HAP-1 (cell line): Measurements from ENCODE around the gene PRKAG2.

Source experiments
- DNase-seq, 2 experiments: peaks; one replicate each; pipeline ENCODE4 v3.0.0-alpha.2; 2016 to 2020; ENCODE audit warnings: low spot score in 2 of 2
- H3K27me3 ChIP-seq: fragments of 250-450 bp; sonication (Bioruptor Pico); 2 replicates; pipeline ENCODE4 v1.5.1; 2020; ENCODE audit warnings: low read depth, mild to moderate bottlenecking, moderate library complexity
- H3K36me3 ChIP-seq: fragments of 250-450 bp; sonication (Bioruptor Pico); replicated peaks from 2 replicates; pipeline ENCODE4 v1.5.1; 2020; ENCODE audit warnings: mild to moderate bottlenecking
- H3K4me1 ChIP-seq: fragments of 250-450 bp; sonication (Bioruptor Pico); 2 replicates; pipeline ENCODE4 v1.5.1; 2020; ENCODE audit warnings: mild to moderate bottlenecking
- H3K4me3 ChIP-seq: fragments of 250-450 bp; sonication (Bioruptor Pico); 2 replicates; pipeline ENCODE4 v1.5.1; 2020; ENCODE audit warnings: mild to moderate bottlenecking, moderate library complexity
- H3K9me3 ChIP-seq: fragments of 250-450 bp; sonication (Bioruptor Pico); 2 replicates; pipeline ENCODE4 v1.5.1; 2020; ENCODE audit warnings: mild to moderate bottlenecking, moderate library complexity
- in situ Hi-C: fragments of 300-500 bp; cut with MboI; formaldehyde crosslinking; loops from 3 replicates; pipeline ENCODE4 v1.14.3; 2020; ENCODE audit warnings: low sequenced_read_pairs, inconsistent platforms, mixed read lengths

The PRKAG2 gene

DNA sequence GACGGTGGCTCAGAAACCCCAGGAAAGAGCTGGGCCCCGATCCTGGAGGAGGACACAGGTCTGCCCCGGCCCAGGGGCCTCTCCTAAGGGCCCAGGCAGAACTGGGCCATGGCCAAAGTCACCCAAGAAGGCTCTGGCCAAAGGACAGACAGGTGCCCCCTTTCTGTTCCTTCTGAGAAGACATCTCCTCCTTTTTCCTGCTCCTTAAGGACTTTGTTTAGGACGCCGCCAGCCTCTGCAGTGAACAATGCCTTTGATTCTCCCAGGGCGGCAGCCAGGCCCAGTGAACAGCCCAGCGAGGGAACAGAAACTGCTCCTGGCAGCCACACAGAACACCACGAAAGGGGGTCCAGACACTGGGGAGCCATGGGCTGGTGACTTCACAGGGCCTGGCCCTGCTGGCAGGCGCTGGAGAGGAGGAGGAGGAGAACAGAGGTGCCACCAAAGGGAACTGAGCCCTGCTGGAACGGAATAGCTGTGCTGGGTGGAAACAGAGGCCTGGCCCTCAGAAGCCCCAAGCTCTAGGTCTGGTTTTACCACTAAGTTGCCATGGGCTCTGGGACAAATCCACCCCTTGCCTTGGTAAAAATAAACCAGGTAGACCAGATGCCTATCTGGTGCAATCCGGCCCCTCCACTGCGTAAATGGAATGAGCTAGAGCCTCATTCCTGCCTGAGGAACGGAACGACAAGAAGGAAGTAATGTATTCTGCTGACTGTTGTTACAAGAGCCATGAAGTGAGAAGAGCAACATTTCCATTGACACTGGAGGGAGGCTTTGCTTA, 193.9 kb downstream of the PRKAG2 start:
- Histone ChIP-seq H3K9me3 (no peaks in the 10 kb centered on the region), H3K4me1 (no peaks in the 10 kb centered on the region), H3K27me3 (no peaks in the 10 kb centered on the region), H3K4me3 (no peak overlapping the region), H3K36me3 (no peaks in the 10 kb centered on the region)
- in situ Hi-C loops: no loop called here
- DNase-seq: no peak

DNA sequence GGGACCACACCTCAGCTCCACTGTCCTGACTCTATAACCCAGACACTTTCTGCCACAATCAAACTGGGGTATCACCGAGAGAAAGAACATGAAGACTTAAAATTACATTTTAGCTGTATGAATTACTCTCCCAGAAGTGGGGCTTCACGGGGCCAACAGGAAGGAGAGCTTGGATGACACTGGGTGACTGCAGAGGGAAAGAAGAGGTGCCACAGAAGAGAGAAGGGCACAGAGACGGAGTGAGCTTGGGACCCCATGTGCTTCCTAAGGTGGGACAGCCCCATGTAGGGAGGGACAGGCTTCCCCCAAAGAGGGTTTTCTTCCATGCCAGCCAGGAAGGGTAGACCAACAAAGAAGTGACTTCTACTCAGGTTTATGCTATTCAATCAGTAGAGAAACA, 195.2 kb downstream of the PRKAG2 start:
- DNase-seq: no peak
- no peaks in the 10 kb centered on the region for H3K36me3 ChIP-seq
- no peaks in the 10 kb centered on the region for H3K9me3 ChIP-seq
- in situ Hi-C loops: no loop called here
- H3K27me3 ChIP-seq: no peaks in the 10 kb centered on the region
- H3K4me3 ChIP-seq: no peak overlapping the region
- H3K4me1 ChIP-seq: no peaks in the 10 kb centered on the region

DNA sequence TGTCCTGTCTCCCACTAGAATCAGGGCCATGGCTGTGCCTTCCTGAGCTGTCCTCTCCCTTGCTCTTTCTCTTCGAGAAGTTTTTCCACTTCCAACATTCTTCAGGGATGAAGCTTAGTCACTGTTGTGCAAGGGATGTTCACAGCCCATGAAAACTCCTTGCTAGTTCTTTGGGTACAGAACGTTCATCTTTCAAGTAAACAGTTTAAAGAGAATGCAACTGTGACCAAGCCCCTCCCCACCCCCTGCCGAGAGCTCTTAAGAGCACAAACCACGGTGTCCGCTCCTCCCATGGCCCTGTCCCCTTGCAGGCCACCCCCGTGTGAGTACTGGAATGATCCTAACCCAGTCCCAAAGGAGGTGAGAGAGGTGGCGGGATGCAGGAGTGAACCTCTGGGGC, 196.1 kb downstream of the PRKAG2 start:
- Histone ChIP-seq H3K4me1 (no peaks in the 10 kb centered on the region), H3K27me3 (no peaks in the 10 kb centered on the region), H3K9me3 (no peaks in the 10 kb centered on the region), H3K36me3 (no peaks in the 10 kb centered on the region), H3K4me3 (no peak overlapping the region)
- DNase-seq: no peak
- in situ Hi-C loops: no loop called here

DNA sequence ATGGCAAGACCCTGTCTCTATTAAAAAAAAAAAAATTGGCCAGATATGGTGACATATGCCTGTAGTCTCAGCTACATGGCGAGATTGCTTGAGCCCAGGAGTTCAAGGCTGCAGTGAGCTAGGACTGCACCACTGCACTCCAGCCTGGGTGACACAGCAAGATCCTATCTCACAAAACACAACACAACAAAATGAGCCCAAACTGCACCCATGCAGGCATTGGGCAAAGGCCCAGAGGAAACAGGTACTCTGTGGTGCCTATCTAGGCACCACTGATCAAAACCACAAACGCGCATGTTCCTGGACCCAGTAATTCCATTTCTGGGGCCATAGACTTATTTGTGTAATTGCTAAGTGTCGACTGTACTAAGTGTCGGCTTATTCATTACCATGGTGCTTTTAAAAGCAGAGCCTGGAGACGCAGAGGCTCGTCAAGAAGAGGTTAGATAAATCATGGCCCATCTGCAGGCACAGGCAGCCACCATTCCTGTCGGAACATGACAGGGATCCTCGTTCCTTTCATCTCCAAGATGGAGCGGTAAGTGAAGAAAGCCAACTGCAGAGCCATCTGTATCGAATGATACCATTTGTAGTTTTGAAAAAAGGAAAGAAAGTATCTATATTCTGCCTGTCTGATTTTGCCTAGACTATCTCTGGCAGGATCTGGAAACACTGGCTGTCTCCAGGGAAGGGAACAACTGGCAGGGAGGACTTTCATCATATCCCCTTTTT, 196.9 kb downstream of the PRKAG2 start:
- Histone ChIP-seq H3K36me3 (no peaks in the 10 kb centered on the region), H3K4me1 (no peaks in the 10 kb centered on the region), H3K27me3 (no peaks in the 10 kb centered on the region), H3K9me3 (no peaks in the 10 kb centered on the region), H3K4me3 (no peak overlapping the region)
- no peak for DNase-seq
- in situ Hi-C loops: no loop called here

DNA sequence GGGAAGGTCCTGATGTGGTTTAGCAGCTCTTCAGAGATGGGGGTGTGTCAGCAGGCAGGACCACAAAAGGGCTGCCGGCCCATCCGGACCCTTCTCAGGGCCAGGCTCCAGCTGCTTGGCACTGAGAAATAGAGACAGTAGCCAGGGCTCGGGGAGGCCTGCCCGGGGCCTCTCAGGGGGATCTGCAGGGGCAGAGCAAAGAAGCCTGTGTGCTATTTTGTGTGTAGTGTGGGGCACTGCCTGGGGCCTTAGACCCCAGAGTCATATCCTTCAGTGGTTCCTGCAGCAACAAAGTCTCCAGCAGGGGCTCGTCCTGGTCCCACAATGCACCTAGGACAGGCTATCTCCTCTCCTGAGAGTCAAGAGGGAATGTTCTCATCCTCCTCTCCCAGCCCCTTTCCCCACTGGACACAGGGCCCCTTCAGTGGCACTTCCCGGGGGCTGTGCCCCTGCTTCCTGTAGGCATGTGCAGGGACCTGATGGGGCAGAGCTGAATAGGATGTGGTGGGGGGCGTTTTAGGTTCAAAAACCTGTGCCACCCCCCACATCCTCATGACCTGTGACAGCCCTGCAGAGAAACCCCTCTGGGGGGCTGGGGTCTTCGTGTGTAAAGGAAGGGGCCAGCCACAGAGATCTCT, 197.7 kb downstream of the PRKAG2 start:
- no peaks in the 10 kb centered on the region for H3K36me3 ChIP-seq
- no peak overlapping the region for H3K4me3 ChIP-seq
- H3K9me3 ChIP-seq: no peaks in the 10 kb centered on the region
- no peak for DNase-seq
- in situ Hi-C loops: no loop called here
- no peaks in the 10 kb centered on the region for H3K4me1 ChIP-seq
- H3K27me3 ChIP-seq: no peaks in the 10 kb centered on the region

DNA sequence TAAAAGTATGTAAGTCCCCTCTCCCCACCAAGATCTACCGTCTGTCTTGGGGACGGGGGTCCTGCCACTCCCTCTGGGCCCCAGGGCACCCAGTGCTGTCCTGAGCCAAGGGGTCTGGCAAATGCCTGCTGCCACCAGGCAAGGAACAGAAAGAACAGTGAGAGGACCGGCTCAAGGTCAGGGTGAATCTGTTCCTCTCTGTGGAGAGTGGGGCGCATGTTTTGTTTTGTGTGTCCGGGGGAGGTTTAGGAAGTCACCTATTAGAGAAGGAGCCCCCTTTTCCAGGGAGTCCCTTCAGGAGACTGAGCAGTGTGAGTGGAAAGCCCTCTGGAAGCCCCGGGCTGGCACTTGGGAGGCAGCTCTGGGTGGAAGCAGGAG, 198.7 kb downstream of the PRKAG2 start:
- in situ Hi-C loops: no loop called here
- no peaks in the 10 kb centered on the region for H3K27me3 ChIP-seq
- no peaks in the 10 kb centered on the region for H3K9me3 ChIP-seq
- H3K4me3 ChIP-seq: no peak overlapping the region
- H3K36me3 ChIP-seq: no peaks in the 10 kb centered on the region
- H3K4me1 ChIP-seq: no peaks in the 10 kb centered on the region
- no peak for DNase-seq

DNA sequence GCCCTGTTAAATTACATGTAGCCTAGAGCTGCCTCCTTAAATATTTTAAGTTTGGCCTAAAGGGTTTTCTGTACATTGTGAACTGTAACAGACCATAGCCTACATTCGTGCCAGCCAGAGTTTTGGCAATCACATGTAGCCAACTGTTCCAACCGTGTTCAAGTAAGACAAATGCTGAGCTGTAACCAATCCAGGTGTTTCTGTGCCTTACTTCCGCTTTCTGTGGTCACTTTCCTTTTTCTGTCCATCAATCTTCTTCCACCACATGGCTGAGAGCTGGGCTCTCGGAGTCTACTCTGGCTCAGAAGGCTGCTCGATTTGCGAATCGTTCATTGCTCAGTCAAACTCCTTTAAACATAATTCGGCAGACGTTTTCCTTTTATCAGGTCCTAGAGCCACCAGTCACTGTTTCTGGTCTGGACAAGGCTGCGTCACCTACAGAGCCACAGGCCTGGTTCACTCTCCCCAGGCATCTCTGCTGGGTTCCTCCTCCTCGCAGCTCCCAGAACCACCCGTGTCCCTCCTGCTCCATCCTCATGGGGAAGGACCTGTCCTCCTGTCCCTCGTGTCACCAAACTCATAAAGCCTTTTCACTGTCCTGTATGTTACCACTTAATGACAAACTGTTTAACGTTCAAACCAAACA, 199.2 kb downstream of the PRKAG2 start:
- in situ Hi-C loops: no loop called here
- Histone ChIP-seq H3K36me3 (no peaks in the 10 kb centered on the region), H3K9me3 (no peaks in the 10 kb centered on the region), H3K4me3 (no peak overlapping the region), H3K27me3 (no peaks in the 10 kb centered on the region), H3K4me1 (no peaks in the 10 kb centered on the region)
- no peak for DNase-seq

DNA sequence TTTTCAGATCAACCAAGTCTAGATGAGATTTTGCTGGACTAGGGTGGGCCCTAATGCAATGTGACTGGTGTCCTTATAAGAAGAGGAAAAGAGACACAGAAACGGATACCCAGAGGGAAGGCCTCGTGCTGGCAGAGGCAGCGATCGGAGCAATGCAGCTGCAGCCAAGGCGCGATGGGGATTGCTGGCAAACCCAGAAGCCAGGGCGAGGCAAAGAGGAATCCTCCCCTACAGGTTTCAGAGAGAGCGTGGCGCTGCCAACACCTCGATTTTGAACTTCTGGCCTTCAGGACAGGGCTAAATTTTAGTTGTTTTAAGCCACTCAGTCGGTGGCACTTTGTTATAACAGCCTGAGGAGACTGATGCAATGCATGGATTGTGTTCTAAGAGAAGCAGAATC, 200.2 kb downstream of the PRKAG2 start:
- Histone ChIP-seq H3K36me3 (no peaks in the 10 kb centered on the region), H3K4me3 (no peak overlapping the region), H3K9me3 (no peaks in the 10 kb centered on the region), H3K4me1 (no peaks in the 10 kb centered on the region), H3K27me3 (no peaks in the 10 kb centered on the region)
- DNase-seq: no peak
- in situ Hi-C loops: no loop called here

DNA sequence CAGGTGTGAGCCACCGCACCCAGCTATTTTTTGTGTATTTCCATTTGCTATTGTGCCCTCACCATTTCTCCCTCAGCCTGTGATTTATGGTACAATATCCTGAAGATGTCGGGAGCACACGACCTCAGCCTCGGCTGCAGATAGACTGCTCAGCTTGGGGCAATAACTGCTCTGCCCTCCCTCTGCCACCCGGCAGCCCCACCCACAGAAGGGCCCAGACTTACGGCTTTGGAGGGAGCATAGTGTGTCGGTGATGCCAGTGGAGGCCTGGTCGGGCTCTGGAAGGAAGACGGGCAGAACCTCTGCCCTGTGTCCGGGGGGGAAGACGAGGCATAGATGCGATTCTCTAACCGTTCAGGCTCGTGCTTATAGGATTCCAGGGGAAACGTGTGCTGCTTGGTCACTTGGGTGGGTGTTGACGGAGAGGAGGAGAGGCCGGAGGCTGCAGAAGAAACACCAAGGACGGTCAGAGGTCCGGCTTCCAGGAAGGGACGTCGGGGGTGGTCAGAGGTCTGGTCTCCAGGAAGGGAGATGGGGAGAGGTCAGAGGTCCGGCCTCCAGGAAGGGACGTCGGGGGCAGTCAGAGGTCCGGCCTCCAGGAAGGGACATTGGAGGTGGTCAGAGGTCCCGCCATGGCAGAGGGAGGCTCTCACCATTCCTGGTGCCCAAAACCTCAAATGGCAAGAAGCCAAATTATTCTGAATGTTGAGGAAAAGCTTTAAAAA, 201.6 kb downstream of the PRKAG2 start:
- Histone ChIP-seq H3K4me1 (no peaks in the 10 kb centered on the region), H3K36me3 (no peaks in the 10 kb centered on the region), H3K9me3 (no peaks in the 10 kb centered on the region), H3K4me3 (no peak overlapping the region), H3K27me3 (no peaks in the 10 kb centered on the region)
- DNase-seq: no peak
- in situ Hi-C loops: no loop called here

DNA sequence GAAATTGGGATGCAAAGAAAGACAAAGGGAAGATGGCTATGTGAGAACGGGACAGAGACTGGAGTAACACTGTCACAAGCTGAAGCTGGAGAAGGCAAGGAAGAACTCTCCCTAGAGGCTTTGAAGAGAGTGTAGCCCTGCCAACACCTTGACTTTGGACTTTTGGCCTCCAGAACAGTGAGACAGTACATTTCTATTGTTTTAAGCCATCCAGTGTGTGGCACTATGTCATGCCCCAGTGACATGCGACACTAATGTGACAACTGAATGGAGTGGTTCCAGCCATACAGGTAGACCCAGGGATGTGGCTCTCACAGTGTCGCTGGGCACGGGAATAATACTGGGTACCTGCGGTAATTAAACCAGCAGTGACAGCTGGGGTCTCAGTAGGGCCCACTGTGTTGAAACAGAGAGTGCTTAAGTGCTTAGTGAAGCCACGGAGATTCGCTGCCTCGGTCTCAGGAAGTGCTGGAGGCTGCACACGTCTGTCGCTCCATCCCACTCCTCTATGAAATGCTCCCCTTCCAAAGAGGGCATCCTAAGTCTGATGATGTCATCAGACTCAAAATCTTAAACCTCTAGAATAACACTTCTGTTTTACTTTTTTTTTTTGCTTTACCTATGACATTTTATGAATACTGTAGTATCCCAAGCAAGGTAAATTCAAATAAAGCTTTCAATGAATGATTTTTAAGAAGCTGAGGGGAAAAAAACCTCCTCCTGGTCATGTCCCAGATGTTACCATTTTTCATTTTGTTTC, 202.6 kb downstream of the PRKAG2 start:
- no peaks in the 10 kb centered on the region for H3K4me1 ChIP-seq
- no peaks in the 10 kb centered on the region for H3K36me3 ChIP-seq
- DNase-seq: no peak
- H3K27me3 ChIP-seq: no peaks in the 10 kb centered on the region
- no peaks in the 10 kb centered on the region for H3K9me3 ChIP-seq
- H3K4me3 ChIP-seq: no peak overlapping the region
- in situ Hi-C loops: no loop called here

DNA sequence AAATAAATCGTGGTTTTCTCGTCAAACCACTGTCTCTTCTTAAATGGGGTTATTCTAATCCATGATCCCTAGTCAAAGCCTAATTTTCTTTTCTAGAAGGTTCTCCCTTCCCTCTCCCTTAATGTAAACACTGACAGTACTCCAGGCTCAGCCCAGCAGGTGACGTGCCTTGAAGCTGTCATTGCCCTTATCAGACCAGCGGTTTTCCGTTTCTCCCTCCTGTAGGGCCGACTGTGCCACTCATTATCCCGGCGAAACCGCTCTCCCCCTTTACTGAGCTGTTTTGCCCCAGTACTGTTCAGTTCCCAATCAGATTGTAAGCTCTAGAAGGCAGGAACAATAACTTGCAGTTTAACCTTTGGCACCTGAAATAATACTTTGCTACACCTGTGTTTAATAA, 203.7 kb downstream of the PRKAG2 start:
- DNase-seq: no peak
- H3K4me3 ChIP-seq: no peak overlapping the region

DNA sequence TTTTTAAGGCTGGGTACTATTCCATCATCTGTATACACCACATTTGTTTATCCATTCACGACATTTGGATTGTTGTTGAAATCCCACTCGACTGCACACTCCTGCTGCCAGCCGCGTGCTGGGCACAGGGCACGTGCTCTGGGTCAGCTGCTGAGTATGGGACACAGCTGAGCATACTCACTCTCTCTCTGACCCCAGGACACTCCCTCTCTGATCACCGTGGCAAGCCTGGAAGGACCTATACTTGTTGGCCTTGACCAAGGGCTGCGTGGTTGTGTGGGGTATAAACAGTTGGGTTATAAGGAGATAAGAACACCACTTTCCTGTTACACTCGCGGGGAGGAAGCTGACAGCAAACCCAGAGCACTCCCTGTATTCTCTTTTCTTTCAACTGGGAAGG, 204.2 kb downstream of the PRKAG2 start:
- Histone ChIP-seq H3K9me3 (no peaks in the 10 kb centered on the region), H3K27me3 (no peaks in the 10 kb centered on the region), H3K36me3 (no peaks in the 10 kb centered on the region), H3K4me1 (no peaks in the 10 kb centered on the region), H3K4me3 (no peak overlapping the region)
- no peak for DNase-seq
- in situ Hi-C loops: no loop called here

More for the DNA sequence above, 203.7 kb downstream of the PRKAG2 start:
- Histone ChIP-seq H3K27me3 (no peaks in the 10 kb centered on the region), H3K36me3 (no peaks in the 10 kb centered on the region), H3K9me3 (no peaks in the 10 kb centered on the region), H3K4me1 (no peaks in the 10 kb centered on the region)
- in situ Hi-C loops: no loop called here

DNA sequence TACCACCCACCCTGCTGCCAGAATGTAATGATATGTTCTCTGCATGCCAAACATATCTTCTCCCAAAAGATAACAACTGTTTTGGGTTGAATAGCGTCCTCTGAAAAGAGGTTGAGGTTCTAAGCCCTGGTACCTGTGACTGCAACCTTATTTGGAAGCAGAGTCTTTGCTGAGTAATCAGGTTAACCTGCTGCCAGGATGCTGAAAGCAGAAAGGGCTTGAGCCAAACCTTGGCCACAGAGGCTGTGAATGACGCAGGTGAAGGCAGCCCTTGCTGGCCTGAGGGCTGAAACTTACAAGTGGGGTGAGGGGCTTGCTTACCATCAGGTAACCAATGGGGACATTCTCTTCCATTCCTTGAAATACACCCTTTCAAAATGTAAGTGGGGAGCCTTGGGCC, 205.4 kb downstream of the PRKAG2 start:
- no peaks in the 10 kb centered on the region for H3K27me3 ChIP-seq
- no peak for DNase-seq
- no peak overlapping the region for H3K4me3 ChIP-seq
- no peaks in the 10 kb centered on the region for H3K9me3 ChIP-seq
- no peaks in the 10 kb centered on the region for H3K36me3 ChIP-seq
- in situ Hi-C loops: no loop called here
- H3K4me1 ChIP-seq: no peaks in the 10 kb centered on the region
